ENCODE results near the gene ARHGEF10L.

ARHGEF10L gene

DNA sequence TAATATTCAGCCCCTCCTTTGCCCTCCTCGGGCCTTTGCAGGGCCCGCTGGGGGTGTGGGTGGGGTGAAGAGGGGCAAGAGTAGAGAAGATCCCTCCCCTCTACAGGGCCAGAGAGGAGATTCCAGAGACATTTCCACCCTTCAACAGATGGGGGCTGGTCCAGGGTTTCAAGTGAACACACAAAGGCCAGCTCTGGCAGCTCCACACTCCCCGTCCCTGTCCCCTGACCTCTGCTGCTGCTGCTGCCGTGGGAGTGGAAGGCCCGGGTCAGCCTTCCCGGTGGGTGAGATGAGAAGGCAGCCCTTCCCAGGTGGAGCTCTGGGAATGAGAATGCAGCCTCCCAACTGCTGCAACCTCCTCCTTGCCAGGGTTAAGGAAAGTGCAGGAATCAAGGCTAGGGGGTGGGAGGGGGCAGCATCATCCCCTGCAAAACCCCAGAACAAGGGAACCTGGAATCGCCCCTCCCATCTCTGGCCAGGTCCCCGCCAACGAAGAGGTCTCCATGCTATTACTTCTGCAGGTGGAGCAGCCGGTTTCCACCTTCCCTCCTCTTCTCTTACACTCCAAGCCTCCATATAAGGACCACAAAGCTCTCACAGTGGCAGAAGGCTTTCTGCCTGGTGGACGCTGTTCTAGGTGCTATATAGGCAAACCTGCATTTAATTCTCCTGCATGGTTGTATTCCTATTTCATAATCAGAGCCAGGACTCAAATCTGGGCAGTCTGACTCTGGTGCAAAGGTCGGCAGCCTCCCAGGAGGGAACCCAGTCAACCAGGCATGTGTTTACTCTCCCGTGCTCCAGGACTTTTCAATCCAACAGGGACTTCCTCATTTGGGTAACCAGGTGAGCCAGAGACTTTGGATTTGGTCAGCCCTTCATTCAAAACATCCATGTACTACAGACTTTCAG lies 22.9 kb upstream of the ARHGEF10L start:
- Histone ChIP-seq H3K4me2 (peak overlapping the region in 5 of 11 experiments; percentile 35 to 83 (median 66); a peak in 11 of 22 replicates), H3K9ac (peak overlapping the region in 3 of 11 experiments; percentile 3 to 17 (median 11); a peak in 1 of 22 replicates), H3K27me3 (no peaks in the 10 kb centered on the region), H3K4me3 (no peak overlapping the region), H4K20me1 (no peaks in the 10 kb centered on the region), H3K36me3 (no peaks in the 10 kb centered on the region), H3K4me1 (peaks cover 0 to 17% (median 10%) of the 10 kb centered on the region in 10 experiments; a peak in 12 of 20 replicates), H3K9me3 (replicated peaks in 1 of 11) (no peaks in the 10 kb centered on the region), H3K27ac (peak overlapping the region in 2 of 11 experiments; percentile 9 to 23; a peak in 2 of 22 replicates)
- no peak for TF ChIP-seq Cebpa-rat (IDR thresholded peaks at IDR 0.05)

DNA sequence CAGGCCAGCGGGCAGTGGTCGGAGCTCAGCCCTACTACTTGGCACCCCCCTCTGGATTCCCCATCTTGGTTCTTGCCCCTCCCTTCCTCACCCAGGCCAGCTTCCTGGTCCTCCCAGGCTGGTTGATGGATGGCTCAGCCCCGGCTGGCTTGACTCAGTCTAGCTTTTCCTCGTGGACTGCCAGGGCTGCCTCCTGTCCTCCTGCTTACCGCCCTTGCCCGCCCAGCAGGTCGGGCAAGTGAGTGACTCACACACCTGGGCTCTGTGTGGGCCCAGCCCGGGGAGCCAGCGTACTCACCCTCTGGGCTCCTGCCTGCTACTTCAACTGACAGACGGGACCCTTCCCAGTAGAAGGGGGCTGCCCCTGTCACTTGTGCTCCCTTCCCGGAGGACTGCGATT lies 19.5 kb upstream of the ARHGEF10L start:
- Histone ChIP-seq H3K4me2 (no peak overlapping the region), H3K36me3 (no peaks in the 10 kb centered on the region), H3K9ac (no peak overlapping the region), H4K20me1 (no peaks in the 10 kb centered on the region), H3K27me3 (no peaks in the 10 kb centered on the region), H3K27ac (no peak overlapping the region), H3K9me3 (replicated peaks in 1 of 11) (no peaks in the 10 kb centered on the region), H3K4me1 (peaks cover 8 to 18% (median 13%) of the 10 kb centered on the region in 10 experiments), H3K4me3 (no peak overlapping the region)
- no peak for TF ChIP-seq Cebpa-rat (IDR thresholded peaks at IDR 0.05)

DNA sequence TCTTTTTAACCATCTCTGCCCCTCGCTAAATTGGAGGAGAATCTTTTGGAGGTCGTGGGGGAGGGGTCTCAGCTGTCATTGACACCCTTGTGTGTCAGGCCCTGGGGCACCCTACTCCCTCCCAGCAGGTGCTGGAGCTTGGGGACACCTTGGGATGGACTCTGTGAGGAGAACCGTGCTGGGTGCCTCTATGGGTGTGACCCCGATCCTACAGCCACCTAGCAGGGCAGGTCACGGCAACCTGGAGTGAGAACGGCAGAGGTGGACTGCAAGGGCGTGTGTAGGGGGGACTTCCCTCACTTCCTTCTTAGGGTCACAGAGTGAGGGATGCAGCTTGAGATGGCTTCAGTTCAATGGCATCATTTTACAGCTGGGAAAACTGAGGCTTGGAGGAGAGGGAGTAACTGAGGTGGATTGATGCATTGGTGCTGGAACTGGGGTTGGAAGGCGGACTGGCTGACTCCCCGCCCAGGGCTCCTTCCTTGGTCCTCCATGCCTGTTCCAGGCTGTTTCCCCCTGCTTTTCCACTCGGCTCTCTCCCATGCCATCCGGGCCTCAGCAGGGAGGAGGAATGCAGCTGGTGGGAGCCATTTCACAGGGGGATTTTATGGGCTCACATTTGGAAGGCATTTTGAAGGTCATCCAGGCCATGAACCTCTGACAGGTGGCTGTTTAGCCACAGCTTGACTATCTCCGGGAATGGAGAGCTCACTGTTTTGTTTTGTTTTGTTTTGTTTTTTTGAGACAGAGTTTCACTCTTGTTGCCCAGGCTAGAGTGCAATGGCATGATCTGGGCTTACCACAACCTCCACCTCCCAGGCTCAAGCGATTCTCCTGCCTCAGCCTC lies 18.8 kb upstream of the ARHGEF10L start:
- Histone ChIP-seq H4K20me1 (no peaks in the 10 kb centered on the region), H3K27ac (no peak overlapping the region), H3K9me3 (replicated peaks in 1 of 11) (no peaks in the 10 kb centered on the region), H3K27me3 (no peaks in the 10 kb centered on the region), H3K4me2 (no peak overlapping the region), H3K4me1 (peaks cover 9 to 20% (median 12%) of the 10 kb centered on the region in 10 experiments), H3K4me3 (no peak overlapping the region), H3K9ac (no peak overlapping the region), H3K36me3 (no peaks in the 10 kb centered on the region)
- TF ChIP-seq Cebpa-rat (IDR thresholded peaks at IDR 0.05) = no peak

DNA sequence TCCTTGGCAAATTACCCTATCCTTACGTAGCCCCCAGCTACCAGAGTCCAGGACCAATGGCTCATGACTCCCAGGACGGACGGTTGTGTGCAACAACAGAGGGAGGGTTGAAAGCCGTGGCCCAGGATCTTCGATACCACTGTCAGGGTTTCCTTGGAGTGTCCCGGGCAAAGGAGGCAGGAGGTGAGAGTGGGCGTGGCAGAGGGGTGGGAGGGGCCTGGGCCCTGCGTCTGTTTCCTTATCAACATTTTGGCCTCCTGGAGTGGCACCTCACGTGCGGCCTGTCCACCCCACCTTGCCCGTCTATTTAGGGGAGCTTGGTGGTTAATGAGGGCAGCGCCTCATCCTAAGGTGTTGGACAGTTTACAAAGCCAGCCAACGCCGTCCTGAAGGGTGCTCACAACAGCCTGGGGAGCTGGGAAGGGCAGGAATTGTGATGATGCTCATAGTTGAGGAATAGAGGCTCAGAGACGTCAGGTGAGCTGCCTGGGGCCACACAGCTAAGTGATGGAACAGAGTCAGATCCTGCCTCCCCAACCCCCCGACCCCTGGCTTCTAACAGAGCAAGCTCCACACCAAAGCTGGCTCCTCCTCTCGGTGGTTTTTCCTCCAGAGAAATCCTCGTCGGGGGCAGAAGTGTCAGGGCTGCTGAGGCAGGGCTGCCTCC lies 17.4 kb upstream of the ARHGEF10L start:
- H3K9ac ChIP-seq = no peak overlapping the region

DNA sequence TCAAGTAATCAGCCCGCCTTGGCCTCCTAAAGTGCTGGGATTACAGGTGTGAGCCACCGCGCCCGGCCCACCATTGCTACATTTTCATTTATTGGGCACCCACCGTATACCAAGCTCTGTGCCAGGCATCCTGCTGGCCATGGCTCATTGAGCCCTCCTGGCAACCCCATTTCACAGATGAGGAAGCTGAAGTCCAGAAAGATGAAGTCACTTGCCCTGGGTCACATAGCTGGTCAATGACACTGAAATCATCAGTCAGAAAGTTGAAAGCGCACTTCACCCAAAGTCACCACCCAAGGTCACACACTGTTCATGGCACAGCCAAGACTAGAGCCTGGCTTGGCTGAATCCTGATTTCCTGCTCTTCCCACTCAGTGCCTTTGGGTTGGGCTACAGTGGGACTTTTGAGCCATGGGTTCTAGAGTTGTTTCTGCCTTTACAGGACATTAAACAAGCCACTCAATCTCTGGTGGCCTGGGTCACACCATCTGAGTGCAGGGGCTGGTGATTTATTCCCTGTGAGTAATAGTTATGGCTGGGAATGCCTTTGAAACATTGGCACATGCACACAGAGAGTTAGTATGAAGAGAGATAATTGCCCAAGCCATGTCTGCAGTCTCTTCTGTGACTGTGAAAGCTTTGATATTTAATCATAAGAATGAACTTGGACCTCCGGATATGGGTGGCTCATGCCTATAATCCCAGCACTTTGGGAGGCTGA lies 16.0 kb upstream of the ARHGEF10L start:
- Histone ChIP-seq H3K4me2 (no peak overlapping the region), H3K4me1 (peaks cover 0 to 22% (median 10%) of the 10 kb centered on the region in 10 experiments; a peak in 13 of 20 replicates), H3K9me3 (replicated peaks in 1 of 11) (no peaks in the 10 kb centered on the region), H3K9ac (no peak overlapping the region), H4K20me1 (no peaks in the 10 kb centered on the region), H3K27me3 (no peaks in the 10 kb centered on the region), H3K4me3 (no peak overlapping the region), H3K36me3 (no peaks in the 10 kb centered on the region), H3K27ac (no peak overlapping the region)
- no peak for TF ChIP-seq Cebpa-rat (IDR thresholded peaks at IDR 0.05)

More for the DNA sequence above, 17.4 kb upstream of the ARHGEF10L start:
- no peak overlapping the region for H3K4me3 ChIP-seq
- H3K36me3 ChIP-seq = no peaks in the 10 kb centered on the region
- no peaks in the 10 kb centered on the region for H3K9me3 ChIP-seq (replicated peaks in 1 of 11)
- no peak for TF ChIP-seq Cebpa-rat (IDR thresholded peaks at IDR 0.05)
- H3K27me3 ChIP-seq = no peaks in the 10 kb centered on the region
- H3K4me1 ChIP-seq = peaks cover 0 to 17% (median 10%) of the 10 kb centered on the region in 10 experiments; a peak in 13 of 20 replicates
- no peaks in the 10 kb centered on the region for H4K20me1 ChIP-seq
- no peak overlapping the region for H3K27ac ChIP-seq
- H3K4me2 ChIP-seq = no peak overlapping the region

DNA sequence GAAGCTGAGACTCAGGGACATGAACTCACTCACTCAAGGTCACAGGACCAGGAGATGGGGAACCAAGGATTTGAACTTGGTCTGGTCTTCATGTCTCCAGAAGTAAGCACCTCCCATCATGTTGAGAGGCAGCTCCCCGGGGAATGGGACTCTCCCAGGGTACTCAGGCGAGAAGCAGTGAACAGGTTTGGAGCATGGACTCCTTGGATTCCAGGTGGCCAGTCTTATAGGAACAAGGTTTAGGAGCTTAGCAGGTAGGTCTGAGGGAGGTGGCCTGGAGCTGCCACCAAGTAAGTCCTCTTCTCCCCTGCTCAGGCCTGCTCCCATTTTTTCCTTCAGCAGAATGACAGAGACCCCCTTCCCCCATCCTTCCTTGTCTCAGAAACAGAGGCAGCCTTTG lies 14.9 kb upstream of the ARHGEF10L start:
- Histone ChIP-seq H4K20me1 (no peaks in the 10 kb centered on the region), H3K9me3 (replicated peaks in 1 of 11) (no peaks in the 10 kb centered on the region), H3K27ac (no peak overlapping the region), H3K4me1 (peaks cover 0 to 22% (median 10%) of the 10 kb centered on the region in 10 experiments; a peak in 13 of 20 replicates), H3K4me3 (no peak overlapping the region), H3K36me3 (no peaks in the 10 kb centered on the region), H3K27me3 (no peaks in the 10 kb centered on the region), H3K4me2 (peak overlapping the region in 8 of 11 experiments; percentile 23 to 55 (median 44); a peak in 11 of 22 replicates), H3K9ac (no peak overlapping the region)
- no peak for TF ChIP-seq Cebpa-rat (IDR thresholded peaks at IDR 0.05)

DNA sequence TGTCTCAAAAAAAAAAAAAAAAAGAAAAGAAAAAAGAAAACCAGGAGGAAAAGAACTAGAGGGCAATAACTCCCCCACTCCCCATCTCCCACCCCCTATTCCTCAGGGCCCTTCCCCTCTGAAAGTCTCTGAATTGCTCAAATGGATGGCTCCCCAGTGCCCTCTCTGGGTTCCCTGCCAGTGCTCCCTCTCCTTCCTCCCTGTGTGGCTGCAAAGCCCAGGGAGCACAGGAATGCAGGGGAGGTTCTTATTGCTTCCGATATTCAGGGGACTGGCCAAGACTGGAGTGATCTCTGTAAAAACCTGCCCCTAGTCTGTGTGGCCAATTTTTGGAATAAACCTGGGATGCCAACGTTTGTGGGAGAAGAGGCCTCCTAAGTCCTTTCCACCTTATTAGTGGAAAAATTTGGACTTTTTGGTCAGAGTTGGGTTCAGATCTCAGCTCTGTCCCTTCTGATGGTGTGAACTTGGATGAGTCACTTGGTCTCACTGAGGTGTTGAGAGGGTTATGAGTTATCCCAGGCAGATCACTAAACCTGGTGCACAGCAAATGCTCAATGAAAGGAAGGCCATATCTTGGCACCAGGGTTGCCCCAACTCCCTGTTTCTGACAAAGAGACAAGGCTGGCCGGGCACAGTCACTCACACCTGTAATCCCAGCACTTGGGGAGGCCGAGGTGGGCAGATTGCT lies 13.4 kb upstream of the ARHGEF10L start:
- H3K27ac ChIP-seq = no peak overlapping the region
- no peaks in the 10 kb centered on the region for H3K9me3 ChIP-seq (replicated peaks in 1 of 11)
- H4K20me1 ChIP-seq = no peaks in the 10 kb centered on the region
- H3K4me2 ChIP-seq = no peak overlapping the region
- no peaks in the 10 kb centered on the region for H3K27me3 ChIP-seq
- TF ChIP-seq Cebpa-rat (IDR thresholded peaks at IDR 0.05) = no peak
- no peak overlapping the region for H3K4me3 ChIP-seq
- no peak overlapping the region for H3K9ac ChIP-seq
- no peaks in the 10 kb centered on the region for H3K36me3 ChIP-seq
- peaks cover 0 to 22% (median 10%) of the 10 kb centered on the region in 10 experiments; a peak in 14 of 20 replicates for H3K4me1 ChIP-seq
